Activated naive CD4-positive, alpha-beta T cell treated with Interleukin-2 at 50 U/mL for 16 hours (primary cell): ENCODE results near the gene EFL1.
"Not testable (repeated sequence)": the region's sequence is repeated elsewhere in the genome, so short reads cannot be mapped to it uniquely, and the experiment has no call there.

Experiments used
- DNase-seq: peaks from one replicate; pipeline ENCODE4 v3.0.0-alpha.2; 2020

EFL1 gene

DNA sequence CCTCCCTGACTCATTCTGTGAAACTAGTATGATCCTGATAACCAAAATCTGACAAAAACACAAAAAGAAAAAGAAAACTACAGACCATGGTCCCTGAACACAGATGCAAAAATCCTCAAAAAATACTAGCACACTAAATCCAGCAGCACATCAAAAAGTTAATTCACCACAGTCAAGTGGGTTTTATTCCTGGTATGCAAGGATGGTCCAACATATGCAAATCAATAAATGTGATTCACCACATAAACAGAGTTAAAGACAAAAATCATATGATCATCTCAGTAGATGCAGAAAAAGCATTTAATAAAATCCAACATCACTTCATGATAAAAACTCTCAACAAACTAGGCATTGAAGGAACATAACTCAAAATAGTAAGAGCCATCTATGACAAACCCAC lies 12.9 kb upstream of the EFL1 start:
- DNase-seq, result no peak

- DNase-seq, result no peak
Measured at GRCh38 chr15:82272154-82272553, 9.6 kb upstream of the EFL1 start.

- not testable (repeated sequence) for DNase-seq
Measured at GRCh38 chr15:82268454-82268853, 5.9 kb upstream of the EFL1 start.

GRCh38 chr15:82267137-82267536 lies 4.6 kb upstream of the EFL1 start:
- DNase-seq, result not testable (repeated sequence)

DNA sequence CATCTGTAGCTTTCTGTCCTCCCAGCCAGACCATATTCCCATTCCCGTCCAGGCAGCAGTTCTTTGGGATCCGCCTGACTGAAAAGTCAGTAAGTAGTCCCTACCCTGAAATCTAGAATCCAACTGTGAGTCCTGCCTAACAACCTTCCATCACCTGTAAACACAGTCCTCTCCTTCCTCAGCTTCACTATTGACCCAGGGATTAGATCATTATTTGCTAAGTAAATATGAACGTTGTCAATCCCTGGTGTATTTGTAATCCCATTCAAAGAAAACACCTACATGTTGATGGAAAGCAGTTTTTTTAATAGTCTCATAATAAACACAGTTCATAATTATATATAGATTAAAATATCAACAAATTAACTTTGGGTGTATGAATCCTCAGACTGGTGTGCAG lies 816 bp upstream of the EFL1 start:
- no peak for DNase-seq

- peak; percentile 42 for DNase-seq
Measured at GRCh38 chr15:82261566-82262421, 740 bp downstream of the EFL1 start.

GRCh38 chr15:82248261-82248660 lies 14.3 kb downstream of the EFL1 start:
- not testable (repeated sequence) for DNase-seq

- DNase-seq, result not testable (repeated sequence)
Measured at GRCh38 chr15:82245956-82246355, 16.6 kb downstream of the EFL1 start.

DNA sequence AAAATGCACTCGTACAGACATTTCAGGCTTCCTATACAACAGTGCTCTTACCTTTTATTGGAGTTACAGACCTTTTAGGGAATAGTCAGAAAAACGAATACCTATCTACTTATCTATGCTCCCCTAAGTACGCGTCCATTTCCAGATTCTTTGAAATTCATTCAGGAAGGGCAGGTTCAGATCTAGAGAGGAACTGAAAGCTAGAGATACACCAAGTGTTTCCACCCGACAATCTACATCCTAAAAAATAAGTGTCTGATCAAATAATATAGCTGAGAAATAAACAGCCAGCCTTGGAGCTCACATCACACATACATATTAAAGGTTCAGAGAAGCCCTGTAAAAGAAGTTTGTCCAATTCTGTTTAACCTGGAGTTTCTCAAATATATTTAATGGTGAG lies 18.9 kb downstream of the EFL1 start:
- DNase-seq, result not testable (repeated sequence)

- DNase-seq, result not testable (repeated sequence)
Measured at GRCh38 chr15:82241836-82242499, 20.6 kb downstream of the EFL1 start.

DNA sequence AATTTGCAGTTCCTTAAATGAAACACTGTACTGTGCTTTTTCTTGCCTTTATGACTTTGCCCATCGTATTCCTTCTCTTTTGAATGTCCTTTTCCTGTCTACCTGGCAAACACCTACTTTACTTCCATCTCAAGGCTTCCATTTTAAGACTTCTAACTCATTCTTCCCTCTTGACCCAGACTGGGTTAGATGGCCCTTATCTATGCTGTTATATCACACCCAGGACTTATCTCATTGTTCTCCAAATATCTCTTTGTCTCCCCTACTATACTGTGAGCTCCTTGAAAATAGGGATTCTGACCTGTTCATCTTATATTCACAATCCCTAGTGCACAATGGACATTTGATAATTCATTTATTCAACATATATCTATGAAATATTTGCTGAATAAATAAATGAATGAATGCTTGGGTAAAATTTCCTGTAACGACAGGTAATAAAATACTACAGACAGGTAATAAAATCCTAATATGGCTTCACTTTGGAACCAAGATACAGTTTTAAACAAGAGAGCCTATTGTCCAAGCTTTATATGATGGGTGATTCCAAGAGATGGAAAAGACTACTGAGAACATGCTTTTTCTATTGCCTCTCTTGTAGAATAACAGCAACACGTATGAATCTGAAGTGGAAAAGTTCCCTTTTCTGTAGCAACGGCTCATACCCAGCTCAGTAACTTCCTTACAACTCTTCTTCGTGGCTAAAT lies 22.7 kb downstream of the EFL1 start:
- DNase-seq, result no peak

DNA sequence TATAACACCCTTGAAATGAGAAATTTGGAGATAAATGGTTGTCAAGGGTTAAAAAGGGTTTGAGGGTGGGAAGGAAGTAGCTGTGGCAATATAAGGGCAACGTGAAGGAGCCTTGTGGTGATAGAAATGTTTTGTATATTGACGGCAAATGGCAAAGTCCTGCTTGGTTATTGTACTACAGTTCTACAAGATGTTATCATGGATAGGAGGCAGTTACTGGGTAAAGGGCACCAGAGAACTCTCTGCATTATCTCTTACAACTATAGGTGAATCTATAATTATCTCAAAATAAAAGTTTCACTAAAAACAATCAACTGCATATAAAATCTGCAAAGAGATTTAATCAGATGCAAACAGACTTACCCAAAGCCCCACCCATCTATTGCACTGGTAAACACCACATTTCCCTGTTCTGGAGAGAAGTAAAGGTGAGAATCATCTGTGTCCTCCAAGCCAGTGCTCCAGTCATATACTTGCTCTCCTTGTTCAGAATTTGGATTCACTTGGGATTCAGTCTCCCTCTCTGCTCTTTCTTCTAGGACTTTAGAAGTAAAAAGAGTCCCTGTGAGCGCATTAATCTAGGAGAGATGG lies 24.5 kb downstream of the EFL1 start:
- not testable (repeated sequence) for DNase-seq

DNA sequence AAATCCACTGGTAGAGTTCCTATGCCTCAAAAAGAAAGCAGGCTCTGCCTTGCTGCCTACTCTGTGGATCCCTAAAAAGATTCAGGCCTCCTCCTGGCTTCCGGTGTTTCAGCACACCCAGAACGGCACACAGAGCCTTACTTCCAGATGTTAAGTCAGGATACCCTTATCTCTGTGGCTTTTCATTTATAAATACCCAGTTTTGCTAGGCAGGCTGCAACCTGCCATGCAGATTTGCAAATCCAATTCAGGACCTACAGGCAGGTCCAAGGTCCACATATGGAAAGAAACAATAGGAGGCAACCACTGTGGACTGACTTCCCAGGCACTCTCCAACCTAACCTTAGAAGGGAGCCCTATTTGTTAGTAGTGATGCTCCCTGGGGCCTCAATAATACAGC lies 30.7 kb downstream of the EFL1 start:
- DNase-seq, result no peak

DNA sequence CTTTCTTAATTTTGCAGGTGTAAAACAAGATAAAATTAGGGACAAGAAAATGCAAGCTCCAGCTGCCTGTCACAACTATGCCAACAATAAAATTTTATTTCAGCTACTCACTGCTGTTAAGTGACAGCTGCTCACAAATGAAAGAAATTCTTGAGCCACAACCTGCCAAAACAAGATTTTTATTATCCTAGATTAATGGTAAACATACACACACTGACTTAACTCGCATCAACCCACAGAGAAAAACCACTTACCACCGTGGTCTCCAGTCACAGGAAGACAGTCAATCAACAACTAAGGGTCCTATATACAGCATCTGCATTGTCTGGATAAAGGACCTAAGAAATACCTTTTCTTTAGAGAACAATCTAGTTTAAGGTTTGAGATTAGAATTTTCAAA lies 31.3 kb downstream of the EFL1 start:
- DNase-seq, result no peak

- DNase-seq, result no peak
Measured at GRCh38 chr15:82228750-82229149, 33.8 kb downstream of the EFL1 start.

- DNase-seq, result peak; percentile 3
Measured at GRCh38 chr15:82221535-82221934, 41.0 kb downstream of the EFL1 start.

GRCh38 chr15:82216092-82216491 lies 46.4 kb downstream of the EFL1 start:
- not testable (repeated sequence) for DNase-seq

- not testable (repeated sequence) for DNase-seq
Measured at GRCh38 chr15:82212201-82212600, 50.3 kb downstream of the EFL1 start.

DNA sequence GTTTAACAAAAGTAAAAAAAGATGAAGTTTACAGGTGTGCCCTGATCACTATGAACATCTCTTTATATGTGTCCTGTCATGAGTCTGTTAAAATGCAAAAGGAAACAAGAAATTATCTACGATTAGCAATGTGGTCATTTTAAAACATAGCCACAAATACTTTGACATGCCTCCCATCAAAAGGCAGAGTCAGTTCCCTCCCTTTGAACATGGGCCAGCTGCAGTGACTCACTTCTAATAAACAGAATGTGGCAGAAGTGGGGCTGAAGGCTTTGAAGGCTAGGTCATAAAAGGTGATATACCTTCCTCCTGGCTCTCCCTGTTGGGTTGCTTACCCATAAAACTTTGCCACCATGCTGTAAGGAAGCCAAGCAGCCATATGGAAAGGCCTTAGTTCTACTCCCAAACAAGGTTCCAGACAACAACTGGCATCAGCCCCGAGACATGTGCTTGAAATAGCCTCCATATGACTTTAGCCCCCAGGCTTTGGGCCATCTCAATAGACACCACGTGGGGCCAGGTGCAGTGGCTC lies 52.4 kb downstream of the EFL1 start:
- DNase-seq, result not testable (repeated sequence)

GRCh38 chr15:82204575-82204974 lies 58.0 kb downstream of the EFL1 start:
- not testable (repeated sequence) for DNase-seq

DNA sequence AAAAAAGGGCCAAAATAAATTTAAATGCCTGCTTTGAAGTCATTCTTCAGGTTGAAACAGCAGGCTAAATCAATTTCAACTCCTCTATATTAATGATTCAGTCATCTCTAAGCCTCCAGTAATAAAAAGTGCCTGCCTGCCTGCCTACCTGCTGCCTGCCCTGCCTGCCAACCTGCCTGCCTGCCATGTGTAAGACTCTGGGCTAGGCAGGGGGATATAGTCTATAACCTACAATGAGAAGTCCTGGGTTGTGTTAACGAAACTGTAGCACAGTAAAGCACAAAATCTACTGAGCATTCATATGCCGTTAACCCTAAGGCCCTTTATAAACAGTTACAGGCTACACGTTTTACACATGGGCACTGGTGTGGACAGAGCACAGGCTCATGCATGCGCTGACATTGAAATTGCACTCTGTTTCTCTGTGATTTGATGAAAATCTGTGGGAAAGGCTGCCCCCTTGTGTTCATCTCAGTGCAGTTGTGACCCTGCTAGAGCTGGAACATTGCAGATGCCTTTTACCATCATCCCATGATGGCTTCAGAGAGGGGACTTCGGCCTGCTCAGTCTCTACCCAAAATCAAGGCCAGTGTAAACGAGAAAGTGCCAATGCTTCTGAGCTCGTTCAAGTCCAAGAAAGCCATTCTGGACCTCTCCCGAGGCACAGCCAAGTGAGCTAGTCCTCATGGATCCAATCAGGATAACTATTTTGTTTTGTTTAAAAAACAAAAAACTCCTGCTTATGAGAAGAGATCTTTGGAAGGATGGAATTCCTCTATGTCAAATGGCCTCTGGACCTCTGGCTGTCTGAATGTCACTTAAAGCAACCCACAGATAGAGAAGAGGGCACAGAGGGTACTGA lies 64.6 kb downstream of the EFL1 start:
- peak; percentile 49 for DNase-seq

DNA sequence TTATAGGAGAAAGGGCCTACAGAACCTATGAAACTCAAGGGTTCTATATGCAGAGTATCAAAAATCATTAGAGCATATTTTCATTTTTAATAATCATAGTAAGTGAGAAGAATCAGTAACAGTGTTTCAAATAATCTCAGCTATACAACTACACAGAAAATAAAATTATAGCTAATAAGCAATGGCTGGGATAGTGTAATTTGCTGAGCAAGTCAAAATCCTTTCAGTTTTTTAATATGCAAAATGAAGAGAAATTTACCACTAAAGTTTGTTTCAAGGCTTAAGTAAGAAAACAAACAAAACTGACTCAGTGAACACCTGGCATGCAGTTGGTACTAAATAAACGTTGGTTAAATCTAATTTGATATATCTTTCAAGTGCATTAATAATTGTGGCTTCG lies 66.2 kb downstream of the EFL1 start:
- no peak for DNase-seq
